ENCODE data around the gene MTCL3.
"Not testable (repeated sequence)": the region's sequence is repeated elsewhere in the genome, so short reads cannot be mapped to it uniquely, and the experiment has no call there.

Gene MTCL3

DNA sequence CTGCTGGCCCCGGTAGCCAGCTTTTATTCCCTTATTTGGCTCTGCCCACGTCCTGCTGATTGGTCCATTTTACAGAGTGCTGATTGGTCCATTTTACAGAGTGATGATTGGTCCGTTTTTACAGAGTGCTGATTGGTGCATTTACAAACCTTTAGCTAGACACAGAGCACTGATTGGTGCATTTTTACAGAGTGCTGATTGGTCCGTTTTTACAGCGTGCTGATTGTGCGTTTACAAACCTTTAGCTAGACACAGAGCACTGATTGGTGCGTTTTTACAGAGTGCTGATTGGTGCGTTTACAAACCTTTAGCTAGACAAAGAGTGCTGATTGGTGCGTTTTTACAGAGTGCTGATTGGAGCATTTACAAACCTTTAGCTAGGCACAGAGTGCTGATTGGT, 90.6 kb downstream of the MTCL3 start:
- not testable (repeated sequence) for DNase-seq (ENCODE audit: low read depth in 2 of 2)

DNA sequence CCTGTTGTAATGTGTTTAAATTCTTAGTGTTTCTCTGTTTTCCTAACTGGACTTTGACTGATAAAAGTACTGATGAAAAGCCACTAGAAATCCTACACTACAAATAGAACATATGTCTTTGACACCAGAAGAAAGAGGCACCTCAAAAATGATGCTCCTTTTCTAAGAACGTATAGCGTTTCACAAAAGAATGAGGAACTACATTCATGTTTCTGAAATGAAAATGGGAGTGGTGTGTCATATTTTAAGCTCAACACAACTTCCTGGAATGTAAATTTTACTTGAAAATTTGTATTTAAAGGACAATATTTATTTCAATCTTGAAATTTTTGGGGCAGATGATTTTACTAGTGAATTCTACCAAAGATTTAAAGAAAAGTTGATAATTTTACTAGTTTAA, 95.2 kb downstream of the MTCL3 start:
- no peak for DNase-seq (ENCODE audit: low read depth in 2 of 2)
